GM12872 (cell line): ENCODE results near the gene KCNJ18.
"Not testable (repeated sequence)": the region's sequence is repeated elsewhere in the genome, so short reads cannot be mapped to it uniquely, and the experiment has no call there.

Source experiments
- CTCF ChIP-seq: IDR thresholded peaks from 3 replicates; pipeline ENCODE4 v1.5.1; 2011; ENCODE audit warnings: low read depth, mild to moderate bottlenecking, low read length, moderate library complexity; ENCODE audit not compliant: insufficient read depth

The KCNJ18 gene

GRCh38 chr17:21691883-21692703 is at the start of gene KCNJ18:
KCNJ18 (plus strand) TSS chr17:21692523; CDS start chr17:21702787, 10,264 bp downstream.
- not testable (repeated sequence) for TF ChIP-seq CTCF

- no peak for TF ChIP-seq CTCF
Measured at GRCh38 chr17:21674242-21674731, 18.0 kb upstream of the KCNJ18 start.

- TF ChIP-seq CTCF, result no peak
Measured at GRCh38 chr17:21676281-21677111, 15.8 kb upstream of the KCNJ18 start.

GRCh38 chr17:21677126-21677910 is 15.0 kb upstream of the KCNJ18 start:
- TF ChIP-seq CTCF, result no peak

- TF ChIP-seq CTCF, result no peak
Measured at GRCh38 chr17:21677911-21678310, 14.4 kb upstream of the KCNJ18 start.

GRCh38 chr17:21678393-21679081 is 13.8 kb upstream of the KCNJ18 start:
- TF ChIP-seq CTCF, result no peak
